Measurements from ENCODE around the gene AMOTL1.

Gene AMOTL1

DNA sequence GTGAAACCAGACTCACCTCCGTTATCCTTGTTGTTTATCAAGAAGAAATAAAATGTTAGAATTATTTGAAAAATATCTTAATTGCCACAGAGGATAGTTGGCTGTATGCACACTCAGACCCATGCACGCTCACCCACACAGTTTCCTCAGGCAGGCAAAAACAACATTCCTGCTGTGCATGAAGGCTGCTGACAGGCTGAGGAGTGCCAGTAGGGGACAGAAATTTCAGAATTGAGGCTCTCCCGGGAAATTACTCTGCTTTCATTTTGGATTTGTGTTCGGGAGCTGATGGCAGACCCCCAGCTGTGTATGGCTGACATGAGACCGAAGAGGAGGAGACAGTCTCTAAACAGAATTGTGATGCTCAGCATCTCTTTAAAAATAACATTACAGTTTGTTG, 87.5 kb downstream of the AMOTL1 start:
- no peak for DNase-seq (ENCODE audit: low read depth in 3 of 3)

DNA sequence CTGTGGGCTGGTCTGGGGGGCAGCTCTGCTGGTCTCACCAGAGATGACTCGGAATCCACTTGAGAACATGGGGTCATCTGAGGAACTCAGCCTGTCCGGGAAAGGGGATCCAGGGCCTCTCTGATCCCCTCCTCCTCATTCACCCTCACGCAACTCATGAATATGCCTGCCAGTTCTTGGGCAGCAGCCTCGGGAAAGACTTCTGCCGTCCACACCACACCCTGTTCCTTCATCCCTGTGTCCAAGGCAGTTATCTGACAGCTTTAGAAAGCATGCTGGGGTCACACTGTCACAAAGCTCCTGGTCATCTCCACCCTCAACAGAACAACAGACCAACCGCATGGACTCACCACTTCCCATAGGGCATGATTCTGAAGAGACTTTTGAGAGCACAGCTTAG, 88.3 kb downstream of the AMOTL1 start:
- DNase-seq (ENCODE audit: low read depth in 3 of 3) = no peak

DNA sequence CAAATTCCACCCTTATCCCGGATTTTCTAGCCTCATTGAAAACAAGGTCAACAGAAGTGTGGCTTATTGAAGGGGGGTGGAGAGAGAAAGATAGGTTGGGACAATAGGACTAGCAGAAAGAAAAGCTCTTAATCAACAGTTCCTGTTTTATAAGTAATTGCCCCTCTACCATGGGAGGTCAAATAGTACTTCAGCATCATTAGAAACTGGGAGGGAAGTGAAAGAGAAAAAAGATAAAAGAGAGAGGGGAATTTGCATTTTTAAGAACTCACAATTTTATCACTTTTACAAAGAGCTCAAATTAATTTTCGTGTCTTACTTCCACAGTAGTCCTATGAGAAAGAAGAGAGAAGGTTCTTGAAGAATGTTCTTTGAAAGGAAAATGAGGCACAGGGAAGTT, 89.2 kb downstream of the AMOTL1 start:
- no peak for DNase-seq (ENCODE audit: low read depth in 3 of 3)

DNA sequence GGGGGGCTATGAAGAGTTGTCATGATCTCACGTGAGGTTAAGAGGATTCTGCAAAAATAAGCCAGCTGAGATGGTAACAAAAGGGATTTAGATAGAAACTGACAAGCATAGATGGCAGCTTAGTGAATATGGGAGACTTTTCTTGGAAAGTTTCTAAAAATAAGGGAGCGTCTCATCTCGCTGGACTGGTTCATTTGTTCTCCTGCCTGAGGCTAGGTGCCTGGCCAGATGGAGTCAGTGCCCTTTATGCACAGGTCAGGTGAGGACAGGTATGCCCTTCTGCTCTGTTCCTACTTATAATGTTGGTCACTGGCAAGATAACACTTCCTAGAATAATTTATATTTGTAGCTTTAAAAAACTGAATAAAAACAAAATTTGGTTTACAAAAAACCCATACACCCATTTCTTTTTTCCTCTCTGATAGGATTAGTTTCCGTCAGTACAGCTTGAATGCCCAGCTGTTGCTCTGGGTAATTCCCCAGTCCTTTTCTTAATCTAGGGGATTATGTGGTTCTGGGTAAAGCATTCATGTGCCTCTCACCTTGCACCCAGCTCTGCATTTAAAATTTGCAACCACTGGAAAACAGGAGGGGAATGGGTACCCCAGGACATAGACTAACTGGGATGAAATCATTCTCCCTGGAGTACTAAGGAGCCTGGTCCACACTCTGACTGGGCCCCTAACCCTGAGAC, 90.0 kb downstream of the AMOTL1 start:
- DNase-seq (ENCODE audit: low read depth in 3 of 3) = no peak

DNA sequence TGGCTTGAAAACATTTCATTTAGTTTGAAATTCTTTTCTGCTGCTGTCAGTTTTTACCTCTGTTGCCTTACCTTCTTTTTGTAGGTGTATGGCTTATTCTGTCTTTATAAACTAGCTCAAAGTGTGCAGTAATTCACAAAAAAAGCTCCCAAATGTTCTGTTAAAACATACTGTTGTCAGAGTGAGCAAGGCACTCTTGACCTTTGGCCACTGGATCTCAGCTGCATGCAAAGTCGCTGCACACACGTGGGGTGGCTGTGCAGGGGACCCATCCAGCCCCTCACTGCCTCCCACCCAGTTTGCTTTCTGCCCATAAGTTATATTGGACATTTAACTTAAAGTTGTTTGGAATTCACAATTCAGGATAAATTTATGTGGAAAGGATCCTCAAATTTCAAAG, 92.2 kb downstream of the AMOTL1 start:
- DNase-seq (ENCODE audit: low read depth in 3 of 3) = no peak

DNA sequence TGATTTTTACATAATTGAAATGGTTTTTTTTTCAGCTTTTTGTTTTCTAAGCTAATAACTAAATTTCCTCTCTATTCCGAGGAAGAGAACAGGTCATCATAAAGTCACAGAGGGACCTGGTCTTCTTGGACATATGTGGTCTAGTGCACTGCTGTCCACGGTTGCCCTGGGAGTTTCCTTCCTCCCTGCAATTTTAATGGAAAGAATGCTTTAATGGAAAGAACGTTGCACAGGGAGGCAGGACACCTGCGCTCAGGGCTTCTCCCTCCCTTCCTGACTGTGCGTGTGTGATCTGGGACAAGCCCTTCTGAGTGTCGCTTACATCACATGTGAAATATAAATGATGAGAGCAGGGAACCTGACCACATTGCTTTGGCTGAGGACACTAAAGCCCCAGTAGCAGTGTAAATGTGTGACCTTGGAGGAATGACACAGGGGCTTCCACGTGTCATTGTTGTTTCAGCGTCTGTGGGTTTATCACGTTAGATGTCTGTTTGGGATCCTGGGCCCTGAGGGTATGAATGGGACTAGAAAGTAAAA, 93.2 kb downstream of the AMOTL1 start:
- no peak for DNase-seq (ENCODE audit: low read depth in 3 of 3)

DNA sequence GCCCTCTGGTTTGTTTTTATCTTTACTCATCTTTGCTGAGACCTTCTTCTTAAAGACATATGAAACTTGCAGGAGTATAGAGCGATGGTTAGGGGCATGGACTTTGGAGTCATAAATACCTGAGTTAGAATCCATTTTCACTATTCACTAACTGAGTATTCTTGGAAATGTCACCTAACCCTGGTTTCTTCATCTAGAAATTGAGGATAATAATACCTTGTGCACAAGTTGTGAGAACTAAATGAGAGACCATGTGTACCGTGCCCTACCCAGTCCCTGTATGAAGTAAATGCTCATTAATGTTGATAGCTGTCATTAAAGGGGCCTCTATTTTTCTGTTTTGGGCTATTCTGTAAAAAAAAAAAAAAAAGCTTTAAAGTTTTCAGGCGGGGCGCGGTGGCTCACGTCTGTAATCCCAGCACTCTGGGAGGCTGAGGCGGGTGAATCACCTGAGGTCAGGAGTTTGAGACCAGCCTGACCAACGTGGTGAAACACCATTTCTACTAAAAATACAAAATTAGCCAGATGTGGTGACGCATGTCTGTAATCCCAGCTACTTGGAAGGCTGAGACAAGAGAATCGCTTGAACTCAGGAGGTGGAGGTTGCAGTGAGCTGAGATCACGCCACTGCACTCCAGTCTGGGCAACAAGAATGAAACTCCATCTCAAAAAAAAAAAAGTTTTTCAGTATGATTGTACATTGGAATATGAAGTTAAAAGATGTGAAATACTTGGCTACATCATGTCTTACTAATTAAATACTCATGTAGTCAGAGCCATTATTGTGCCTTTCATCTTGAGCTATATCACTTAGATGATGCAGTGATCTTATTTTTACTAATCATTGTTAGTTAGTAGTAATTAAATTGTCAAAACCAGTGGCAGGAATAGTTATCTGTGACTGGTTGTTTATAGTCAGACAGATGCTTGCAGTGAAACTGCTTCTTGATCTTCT, 95.0 kb downstream of the AMOTL1 start:
- no peak for DNase-seq (ENCODE audit: low read depth in 3 of 3)

DNA sequence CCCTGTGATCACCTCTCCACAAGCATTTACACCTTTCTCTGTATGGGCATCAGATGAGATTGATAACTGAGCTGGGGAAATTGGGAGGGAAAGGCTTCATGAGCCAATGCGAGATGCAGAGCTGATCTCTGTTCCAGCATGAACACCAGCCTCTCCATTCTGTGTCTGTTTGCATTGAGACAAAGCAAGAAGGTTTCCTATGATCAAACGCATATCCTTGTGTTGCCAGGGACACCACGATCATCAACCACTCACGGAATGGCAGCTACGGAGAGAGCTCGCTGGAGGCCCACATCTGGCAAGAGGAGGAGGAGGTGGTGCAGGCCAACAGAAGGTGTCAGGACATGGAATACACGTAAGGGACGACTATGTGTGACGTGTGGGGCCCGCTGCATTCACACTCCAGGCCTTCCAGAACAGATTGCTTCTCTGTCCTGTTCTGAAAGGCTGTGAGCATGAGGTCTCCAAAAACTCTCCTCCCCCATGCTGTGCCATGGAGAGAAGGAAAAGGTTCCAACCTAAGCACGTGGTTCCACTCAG, 96.4 kb downstream of the AMOTL1 start:
- no peak for DNase-seq (ENCODE audit: low read depth in 3 of 3)

DNA sequence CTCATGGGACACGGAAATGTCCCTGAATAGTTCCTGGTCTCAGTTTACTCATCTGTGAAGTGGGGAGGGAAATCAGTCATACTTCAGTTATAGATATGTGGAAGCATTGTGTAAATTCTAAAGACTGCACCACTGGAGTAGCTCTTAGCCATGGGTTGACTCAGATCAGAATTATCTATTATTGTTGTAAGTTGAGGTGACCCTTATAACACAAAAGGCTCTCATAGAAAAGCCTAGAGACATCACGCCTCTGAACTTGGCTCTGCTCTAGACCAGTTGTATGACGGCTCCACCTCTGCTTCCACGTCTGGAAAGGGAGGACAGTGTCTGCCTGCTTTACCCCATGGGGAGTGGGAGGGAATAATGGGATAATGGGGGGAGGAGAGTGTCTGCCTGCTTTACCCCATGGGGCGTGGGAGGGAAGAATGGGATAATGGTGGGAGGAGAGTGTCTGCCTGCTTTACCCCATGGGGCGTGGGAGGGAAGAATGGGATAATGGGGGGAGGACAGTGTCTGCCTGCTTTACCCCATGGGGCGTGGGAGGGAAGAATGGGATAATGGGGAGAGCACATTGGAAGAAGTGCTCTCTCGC, 98.2 kb downstream of the AMOTL1 start:
- DNase-seq (ENCODE audit: low read depth in 3 of 3) = no peak

DNA sequence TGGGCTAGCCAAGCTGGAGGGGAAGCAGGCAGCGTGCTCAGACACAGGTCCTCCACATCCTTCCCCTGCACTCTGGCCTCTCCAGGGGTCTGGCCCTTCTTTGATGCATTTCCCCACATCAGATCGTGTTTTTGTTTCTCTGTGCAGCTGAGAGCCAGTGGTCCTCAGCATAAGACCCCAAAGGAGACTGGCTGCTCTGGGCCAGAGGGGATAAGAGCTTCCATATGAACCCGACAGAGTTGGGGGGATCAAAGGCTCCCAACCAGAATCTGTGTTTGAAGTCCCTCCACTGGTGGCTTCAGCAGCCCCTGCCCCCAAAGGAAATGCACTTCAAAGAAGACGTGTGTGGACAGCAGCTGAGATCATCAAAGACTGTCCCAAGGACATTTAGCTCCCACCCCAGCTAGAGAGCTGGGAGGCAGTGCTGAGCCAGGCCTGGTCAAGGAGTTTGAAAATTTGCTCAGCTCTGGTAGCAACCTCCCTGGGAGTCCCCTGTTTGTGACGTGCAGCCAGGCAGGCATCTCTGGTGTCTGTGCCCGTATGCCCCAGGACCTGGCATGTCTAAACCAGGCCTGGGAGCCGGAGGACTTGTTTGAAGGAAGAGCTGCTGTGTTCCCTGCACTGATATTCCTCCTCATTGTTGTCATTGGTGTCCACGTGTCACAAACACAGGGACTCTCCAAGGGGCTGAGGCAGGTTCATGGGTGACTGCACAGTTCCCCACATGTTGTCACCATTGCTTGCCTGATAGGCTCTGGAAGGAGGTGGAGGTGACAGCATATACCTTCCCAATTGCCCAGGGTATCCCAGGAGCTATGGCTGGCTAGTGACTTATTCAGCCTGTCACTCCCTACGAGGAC, 99.0 kb downstream of the AMOTL1 start:
- no peak for DNase-seq (ENCODE audit: low read depth in 3 of 3)

DNA sequence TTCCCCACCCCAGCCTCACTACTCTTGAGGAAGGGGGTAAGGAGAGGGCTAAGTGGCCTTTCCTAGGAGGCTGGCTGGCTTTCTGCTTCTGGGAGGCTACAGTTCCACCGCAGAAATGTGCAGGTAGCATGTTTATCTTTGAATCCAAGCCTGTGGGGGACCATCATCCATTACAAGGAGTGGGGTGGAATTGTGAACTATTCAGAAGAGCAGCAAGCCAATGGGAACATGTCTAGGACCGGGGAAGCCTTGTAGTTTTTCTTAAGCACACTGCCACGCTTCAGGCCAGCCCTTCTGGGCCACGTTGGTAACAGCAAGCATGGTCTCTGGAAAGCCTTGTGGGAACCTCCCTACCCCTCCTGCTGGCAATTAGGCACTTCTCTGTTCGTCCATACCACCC, 100.3 kb downstream of the AMOTL1 start:
- DNase-seq (ENCODE audit: low read depth in 3 of 3) = no peak

DNA sequence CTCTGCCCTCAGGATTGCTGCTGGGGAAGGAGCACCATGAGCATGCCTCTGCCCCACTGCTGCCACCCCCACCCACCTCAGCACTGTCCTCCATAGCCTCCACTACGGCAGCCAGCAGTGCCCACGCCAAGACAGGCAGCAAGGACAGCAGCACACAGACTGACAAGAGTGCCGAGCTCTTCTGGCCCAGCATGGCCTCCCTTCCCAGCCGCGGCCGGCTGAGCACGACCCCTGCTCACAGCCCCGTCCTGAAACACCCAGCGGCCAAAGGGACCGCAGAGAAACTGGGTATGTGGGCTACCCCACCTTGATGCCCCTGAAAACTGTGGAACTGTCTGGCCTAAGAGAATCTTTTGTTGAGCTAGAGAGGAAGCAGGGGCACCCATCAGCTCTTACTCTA, 101.0 kb downstream of the AMOTL1 start:
- no peak for DNase-seq (ENCODE audit: low read depth in 3 of 3)

DNA sequence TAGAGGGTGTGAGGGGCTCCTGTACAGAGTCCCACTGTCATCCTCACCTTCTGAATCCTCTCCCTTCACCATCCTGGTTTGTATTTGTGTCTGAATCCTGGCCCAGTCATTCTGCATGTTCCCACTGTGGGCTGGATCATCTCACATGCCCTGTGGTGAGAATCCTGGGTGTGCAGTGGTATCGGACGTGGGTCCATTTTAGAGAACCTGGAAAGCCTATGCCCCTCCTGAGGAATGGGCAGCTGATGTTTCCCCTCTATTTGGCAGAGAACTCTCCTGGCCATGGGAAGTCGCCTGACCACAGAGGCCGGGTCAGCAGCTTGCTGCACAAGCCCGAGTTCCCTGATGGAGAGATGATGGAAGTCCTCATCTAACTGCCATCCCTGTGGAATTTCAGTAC, 102.3 kb downstream of the AMOTL1 start:
- no peak for DNase-seq (ENCODE audit: low read depth in 3 of 3)

DNA sequence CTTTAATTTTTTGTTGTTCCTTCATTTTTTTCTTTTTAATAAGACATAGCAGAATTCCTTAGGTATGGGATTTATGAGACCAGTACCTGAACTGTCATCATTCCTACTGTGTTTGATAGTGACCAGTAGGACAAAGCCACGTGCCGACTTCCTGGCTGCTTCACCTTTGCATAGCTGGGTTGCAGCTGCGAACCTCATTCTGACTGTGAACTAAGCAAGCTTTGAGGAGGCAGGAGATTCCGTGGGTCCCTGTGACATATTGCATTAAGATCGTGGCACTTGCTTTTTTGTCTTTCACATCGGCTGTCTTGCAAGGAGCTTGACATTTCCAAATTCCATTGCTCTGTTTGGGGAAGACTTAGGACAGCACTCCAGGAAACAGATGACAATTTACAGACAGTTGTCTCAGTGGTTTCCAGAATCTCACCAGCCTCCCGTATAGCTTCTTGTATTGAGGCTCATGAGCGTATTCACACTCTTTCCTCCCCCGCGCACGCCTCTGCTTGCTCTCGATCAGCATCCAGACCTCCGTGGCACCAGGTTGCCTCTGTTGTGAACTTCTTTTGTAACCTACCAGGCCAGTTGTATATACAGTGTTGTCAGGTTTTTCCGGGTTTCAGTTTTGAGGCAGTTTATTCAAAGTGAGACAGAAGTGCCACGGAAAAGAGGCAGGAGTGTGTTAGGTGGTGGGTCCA, 103.5 kb downstream of the AMOTL1 start:
- DNase-seq (ENCODE audit: low read depth in 3 of 3) = no peak

DNA sequence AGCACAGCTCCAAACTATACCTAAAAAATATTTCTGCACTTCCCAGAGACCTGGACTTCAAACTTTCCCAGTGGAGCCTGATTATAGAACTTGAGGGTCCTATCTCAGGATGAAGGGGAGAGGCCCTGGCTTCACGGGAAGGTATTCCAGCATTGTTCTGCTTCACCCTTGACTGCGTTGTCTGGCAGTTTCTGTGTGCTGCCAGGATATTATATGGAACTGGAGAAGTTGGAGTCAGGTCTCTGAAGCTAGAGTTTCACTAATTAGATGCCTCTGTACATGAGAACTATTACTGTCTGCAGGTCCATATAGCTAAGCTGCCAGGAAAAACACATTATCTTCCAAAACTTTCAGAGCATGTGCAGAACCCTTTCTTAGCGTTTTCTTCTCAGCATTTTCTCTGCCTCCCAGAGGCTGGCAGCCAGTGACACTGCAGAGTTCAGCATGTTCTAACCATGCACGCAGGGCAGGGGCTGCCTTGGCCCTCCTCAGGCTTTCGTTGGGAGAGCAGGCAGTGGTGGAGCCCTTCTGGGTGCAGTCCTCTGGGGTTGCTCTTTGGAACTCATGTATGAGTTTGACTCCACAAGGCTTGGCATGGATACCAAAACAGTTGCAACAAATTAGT, 105.9 kb downstream of the AMOTL1 start:
- DNase-seq (ENCODE audit: low read depth in 3 of 3) = no peak

DNA sequence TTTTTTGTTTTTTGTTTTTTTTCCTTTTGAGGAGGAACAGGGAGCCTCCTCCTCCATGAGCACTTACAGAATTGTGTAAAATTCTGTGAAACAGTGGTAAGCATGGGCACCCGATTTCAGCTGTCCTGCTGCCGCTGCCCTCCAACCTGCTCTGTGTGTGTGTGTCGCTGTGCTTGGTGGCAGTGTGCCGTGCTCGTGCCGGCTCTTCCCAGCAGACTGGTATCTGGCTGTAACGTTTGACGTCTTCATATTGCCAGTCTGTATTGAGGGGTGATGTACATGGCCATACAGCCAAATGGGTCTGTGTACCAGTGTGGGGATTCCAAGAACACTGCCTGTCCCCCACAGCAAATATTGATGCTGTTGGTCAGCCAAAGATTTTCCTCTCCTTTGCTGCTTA, 108.1 kb downstream of the AMOTL1 start:
- no peak for DNase-seq (ENCODE audit: low read depth in 3 of 3)

DNA sequence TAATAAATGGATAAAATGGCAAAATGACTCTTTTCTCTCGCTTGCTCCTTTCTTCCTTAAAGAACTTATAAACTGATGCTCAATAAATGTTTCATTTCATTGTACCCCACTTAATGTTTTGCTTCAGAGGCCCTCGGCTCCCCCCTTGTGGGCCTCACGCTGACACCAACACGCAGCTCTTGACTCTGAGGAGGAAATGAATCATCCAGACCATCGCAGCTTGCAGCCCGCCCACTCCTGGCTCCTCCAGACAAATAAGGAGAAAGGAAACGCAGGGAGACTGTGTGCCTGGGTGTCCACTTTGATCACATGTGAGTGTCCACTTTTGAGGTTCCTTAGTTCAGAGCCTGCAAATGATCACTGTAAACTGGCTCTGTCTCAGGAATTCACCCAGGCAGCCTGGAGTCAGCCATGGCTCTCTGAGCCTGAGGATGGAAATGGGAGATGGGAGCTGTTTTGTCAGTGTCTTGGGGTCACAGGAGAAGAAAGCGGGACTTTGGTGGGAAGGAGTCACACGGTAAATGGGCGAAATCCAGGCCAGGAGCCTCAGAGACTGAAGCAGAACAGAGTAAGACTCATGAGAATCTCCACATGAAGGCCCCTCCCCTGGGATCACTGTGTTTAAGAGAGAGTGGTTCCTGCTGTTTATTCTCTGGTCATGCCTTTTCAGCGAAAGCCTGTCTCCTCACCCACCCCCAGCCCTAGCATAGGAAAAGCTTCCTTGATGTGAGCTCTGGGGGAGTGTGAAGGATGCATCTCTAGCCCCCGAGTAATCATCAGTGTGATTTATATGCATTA, 108.7 kb downstream of the AMOTL1 start:
- peak; percentile 16 to 31 (median 18) for DNase-seq (ENCODE audit: low read depth in 3 of 3)

DNA sequence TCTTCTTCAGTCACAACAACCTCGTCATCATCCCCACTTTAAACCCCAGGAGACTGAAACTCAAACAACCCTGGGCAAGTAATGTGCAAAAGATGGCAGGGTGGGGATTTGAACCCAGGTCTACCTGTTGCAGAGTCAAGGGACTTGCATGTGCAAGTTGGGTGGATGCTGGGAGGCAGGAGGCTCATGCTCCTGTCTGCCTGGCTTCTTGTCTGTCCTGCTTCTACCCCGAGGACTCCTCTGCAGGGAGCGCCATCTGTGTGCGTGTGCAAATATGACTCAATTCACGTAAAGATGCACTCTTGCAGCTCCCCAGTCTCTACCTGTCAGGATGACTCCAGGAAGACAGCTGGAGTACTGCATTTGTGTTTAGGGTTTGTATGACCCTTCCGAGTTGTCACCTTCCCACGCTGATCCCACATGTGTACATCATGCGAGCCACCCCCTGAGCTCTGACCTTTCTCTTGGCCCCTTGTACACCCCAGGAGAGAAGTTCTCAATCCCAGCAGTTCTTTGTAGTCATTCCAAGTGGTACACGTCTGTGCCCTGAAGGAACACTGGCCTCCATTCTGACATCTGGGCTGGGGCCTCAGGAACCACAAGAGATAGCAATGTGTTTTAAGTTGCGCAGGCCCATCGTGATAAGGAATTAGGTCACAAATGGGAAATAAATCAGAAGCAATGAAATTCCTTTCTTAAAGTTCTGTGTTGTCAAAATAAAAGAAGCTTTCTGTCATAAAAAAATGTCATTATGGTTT, 109.5 kb downstream of the AMOTL1 start:
- no peak for DNase-seq (ENCODE audit: low read depth in 3 of 3)

DNA sequence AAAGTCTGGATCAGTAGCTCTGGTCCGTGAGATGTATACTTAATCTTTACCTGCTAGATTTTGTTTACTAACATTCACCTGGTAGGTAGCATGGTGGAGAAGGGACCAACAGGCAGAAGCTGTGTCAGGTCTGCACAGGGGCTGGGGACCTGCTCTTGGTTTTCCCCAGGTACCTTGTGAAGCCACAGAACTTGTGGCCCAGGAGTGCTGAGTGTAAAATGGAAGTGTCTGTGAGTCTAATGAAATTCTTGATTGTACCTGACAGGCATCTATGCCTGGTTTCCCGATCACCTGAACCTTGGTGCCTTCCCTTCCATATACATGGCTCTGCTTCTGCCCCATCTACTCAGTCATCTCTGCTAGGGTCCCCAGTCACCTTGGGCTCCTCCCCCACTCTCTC, 110.8 kb downstream of the AMOTL1 start:
- DNase-seq (ENCODE audit: low read depth in 3 of 3) = no peak
